ENCODE measurements around the gene SLC30A10. TPM values are rescaled to one million over a fixed set of nuclear protein-coding genes. Genes with fewer than 3 reads are reported as not detected.
"Not testable (repeated sequence)": the region's sequence is repeated elsewhere in the genome, so short reads cannot be mapped to it uniquely, and the experiment has no call there.

SLC30A10 gene
- total RNA-seq, 4 donors from 2014 or later, result 0.69 TPM; not detected in 3

DNA sequence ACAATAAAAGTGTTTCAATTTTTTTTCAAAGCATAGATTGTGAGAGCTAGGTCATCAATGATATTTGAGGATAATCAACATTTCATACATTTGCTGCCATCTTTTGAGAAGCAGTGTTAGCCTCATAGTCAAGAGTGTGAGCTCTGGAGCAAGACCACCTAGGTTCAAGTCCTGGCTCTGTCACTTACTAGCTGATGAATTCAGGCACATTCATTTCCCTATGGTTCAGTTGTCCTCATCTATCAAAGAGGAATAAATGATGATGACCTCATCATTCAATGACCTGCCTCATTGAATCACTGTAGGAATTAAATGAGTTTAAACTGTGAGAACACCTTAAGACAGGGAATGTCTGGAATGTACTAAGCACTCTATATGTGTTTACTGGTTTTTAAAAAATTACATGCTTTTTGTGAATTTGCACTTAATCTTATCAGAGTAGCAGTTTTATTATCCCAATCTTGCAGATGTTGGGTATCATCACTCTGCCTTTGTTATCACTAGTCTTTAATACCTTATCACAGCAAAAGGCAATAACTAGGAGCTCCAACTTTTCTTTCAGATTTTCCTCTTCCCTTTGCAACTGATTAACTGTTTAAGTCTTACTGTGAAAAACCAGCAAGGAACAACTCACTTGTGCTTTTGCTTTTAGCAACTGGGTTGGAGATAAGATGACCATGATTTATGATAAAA lies 47.4 kb downstream of the SLC30A10 start:
- Histone ChIP-seq H3K27ac (no peak overlapping the region), H3K4me3 (no peak overlapping the region), H3K9me3 (no peaks in the 10 kb centered on the region), H3K27me3 (peaks cover 0 to 3% of the 10 kb centered on the region in 2 donors), H3K36me3 (no peaks in the 10 kb centered on the region), H3K4me1 (no peaks in the 10 kb centered on the region)
- TF ChIP-seq, protein P1, sequence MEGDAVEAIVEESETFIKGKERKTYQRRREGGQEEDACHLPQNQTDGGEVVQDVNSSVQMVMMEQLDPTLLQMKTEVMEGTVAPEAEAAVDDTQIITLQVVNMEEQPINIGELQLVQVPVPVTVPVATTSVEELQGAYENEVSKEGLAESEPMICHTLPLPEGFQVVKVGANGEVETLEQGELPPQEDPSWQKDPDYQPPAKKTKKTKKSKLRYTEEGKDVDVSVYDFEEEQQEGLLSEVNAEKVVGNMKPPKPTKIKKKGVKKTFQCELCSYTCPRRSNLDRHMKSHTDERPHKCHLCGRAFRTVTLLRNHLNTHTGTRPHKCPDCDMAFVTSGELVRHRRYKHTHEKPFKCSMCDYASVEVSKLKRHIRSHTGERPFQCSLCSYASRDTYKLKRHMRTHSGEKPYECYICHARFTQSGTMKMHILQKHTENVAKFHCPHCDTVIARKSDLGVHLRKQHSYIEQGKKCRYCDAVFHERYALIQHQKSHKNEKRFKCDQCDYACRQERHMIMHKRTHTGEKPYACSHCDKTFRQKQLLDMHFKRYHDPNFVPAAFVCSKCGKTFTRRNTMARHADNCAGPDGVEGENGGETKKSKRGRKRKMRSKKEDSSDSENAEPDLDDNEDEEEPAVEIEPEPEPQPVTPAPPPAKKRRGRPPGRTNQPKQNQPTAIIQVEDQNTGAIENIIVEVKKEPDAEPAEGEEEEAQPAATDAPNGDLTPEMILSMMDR (IDR thresholded peaks at IDR 0.05), result no peak
- TF ChIP-seq POLR2A (IDR thresholded peaks at IDR 0.05), result no peak
- no peak for DNase-seq
- intact Hi-C loops (cut with DNase I; ENCODE audit: low total_unique reads), result no loop called here

DNA sequence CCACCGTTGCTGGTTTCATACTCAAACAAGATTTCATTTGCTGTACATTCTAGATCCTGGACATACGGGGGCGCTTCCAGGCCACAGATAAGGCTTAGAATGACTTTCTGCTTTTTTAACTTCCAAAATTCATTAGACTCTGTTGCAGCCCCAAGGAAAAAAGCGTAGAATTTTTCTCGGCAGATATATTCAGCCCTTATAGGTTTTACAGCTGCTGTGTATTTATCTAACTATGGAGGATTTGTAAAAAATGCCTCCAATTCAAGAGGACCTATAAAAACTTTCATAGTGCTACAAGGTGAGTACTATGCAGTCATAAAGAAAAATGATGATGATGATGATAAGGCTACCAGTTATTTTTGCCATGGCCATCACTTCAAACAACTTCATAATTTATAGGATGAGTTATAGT lies 51.6 kb downstream of the SLC30A10 start:
- H3K9me3 ChIP-seq, result no peaks in the 10 kb centered on the region
- TF ChIP-seq, protein P1 (IDR thresholded peaks at IDR 0.05), result no peak
- TF ChIP-seq POLR2A (IDR thresholded peaks at IDR 0.05), result no peak
- H3K4me3 ChIP-seq, result no peak overlapping the region
- DNase-seq, result no peak
- H3K27ac ChIP-seq, result no peak overlapping the region
- intact Hi-C loops (cut with DNase I; ENCODE audit: low total_unique reads), result no loop called here
- H3K27me3 ChIP-seq, result peaks cover 0 to 3% of the 10 kb centered on the region in 2 donors
- H3K36me3 ChIP-seq, result no peaks in the 10 kb centered on the region
- H3K4me1 ChIP-seq, result no peaks in the 10 kb centered on the region

- DNase-seq, result no peak
- no peak overlapping the region for H3K4me3 ChIP-seq
- H3K36me3 ChIP-seq, result no peaks in the 10 kb centered on the region
- no peaks in the 10 kb centered on the region for H3K4me1 ChIP-seq
- TF ChIP-seq, protein P1 (IDR thresholded peaks at IDR 0.05), result no peak
- no peak for TF ChIP-seq POLR2A (IDR thresholded peaks at IDR 0.05)
- peaks cover 0 to 3% of the 10 kb centered on the region in 2 donors for H3K27me3 ChIP-seq
- H3K9me3 ChIP-seq, result no peaks in the 10 kb centered on the region
- intact Hi-C loops (cut with DNase I; ENCODE audit: low total_unique reads), result no loop called here
- H3K27ac ChIP-seq, result no peak overlapping the region
Observed at GRCh38 chr1:219875860-219876259, 52.5 kb downstream of the SLC30A10 start.

GRCh38 chr1:219872538-219872937 lies 55.8 kb downstream of the SLC30A10 start:
- H3K27ac ChIP-seq; H3K4me3 ChIP-seq; H3K9me3 ChIP-seq; H3K4me1 ChIP-seq; DNase-seq; H3K27me3 ChIP-seq; H3K36me3 ChIP-seq; intact Hi-C loops (cut with DNase I; ENCODE audit: low total_unique reads): not testable (repeated sequence)

GRCh38 chr1:219871427-219872057 lies 56.8 kb downstream of the SLC30A10 start:
- Histone ChIP-seq H3K27ac (no peak overlapping the region), H3K4me3 (no peak overlapping the region), H3K4me1 (no peaks in the 10 kb centered on the region), H3K36me3 (no peaks in the 10 kb centered on the region), H3K27me3 (no peaks in the 10 kb centered on the region), H3K9me3 (no peaks in the 10 kb centered on the region)
- no peak for DNase-seq
- TF ChIP-seq, protein P1 (IDR thresholded peaks at IDR 0.05), result no peak
- no peak for TF ChIP-seq POLR2A (IDR thresholded peaks at IDR 0.05)
- intact Hi-C loops (cut with DNase I; ENCODE audit: low total_unique reads), result no loop called here

DNA sequence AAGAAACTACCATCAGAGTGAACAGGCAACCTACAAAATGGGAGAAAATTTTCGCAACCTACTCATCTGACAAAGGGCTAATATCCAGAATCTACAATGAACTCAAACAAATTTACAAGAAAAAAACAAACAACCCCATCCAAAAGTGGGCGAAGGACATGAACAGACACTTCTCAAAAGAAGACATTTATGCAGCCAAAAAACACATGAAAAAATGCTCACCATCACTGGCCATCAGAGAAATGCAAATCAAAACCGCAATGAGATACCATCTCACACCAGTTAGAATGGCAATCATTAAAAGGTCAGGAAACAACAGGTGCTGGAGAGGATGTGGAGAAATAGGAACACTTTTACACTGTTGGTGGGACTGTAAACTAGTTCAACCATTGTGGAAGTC lies 59.7 kb downstream of the SLC30A10 start:
- H3K4me1 ChIP-seq; H3K27ac ChIP-seq; H3K9me3 ChIP-seq; intact Hi-C loops (cut with DNase I; ENCODE audit: low total_unique reads); H3K27me3 ChIP-seq; DNase-seq; H3K4me3 ChIP-seq; H3K36me3 ChIP-seq: not testable (repeated sequence)
